ENCODE data around the gene SPECC1. TPM values are rescaled to one million over a fixed set of nuclear protein-coding genes. Genes with fewer than 3 reads are reported as not detected.

SPECC1 gene
- total RNA-seq, 1 donor from 2014 or later: 83.0 TPM

DNA sequence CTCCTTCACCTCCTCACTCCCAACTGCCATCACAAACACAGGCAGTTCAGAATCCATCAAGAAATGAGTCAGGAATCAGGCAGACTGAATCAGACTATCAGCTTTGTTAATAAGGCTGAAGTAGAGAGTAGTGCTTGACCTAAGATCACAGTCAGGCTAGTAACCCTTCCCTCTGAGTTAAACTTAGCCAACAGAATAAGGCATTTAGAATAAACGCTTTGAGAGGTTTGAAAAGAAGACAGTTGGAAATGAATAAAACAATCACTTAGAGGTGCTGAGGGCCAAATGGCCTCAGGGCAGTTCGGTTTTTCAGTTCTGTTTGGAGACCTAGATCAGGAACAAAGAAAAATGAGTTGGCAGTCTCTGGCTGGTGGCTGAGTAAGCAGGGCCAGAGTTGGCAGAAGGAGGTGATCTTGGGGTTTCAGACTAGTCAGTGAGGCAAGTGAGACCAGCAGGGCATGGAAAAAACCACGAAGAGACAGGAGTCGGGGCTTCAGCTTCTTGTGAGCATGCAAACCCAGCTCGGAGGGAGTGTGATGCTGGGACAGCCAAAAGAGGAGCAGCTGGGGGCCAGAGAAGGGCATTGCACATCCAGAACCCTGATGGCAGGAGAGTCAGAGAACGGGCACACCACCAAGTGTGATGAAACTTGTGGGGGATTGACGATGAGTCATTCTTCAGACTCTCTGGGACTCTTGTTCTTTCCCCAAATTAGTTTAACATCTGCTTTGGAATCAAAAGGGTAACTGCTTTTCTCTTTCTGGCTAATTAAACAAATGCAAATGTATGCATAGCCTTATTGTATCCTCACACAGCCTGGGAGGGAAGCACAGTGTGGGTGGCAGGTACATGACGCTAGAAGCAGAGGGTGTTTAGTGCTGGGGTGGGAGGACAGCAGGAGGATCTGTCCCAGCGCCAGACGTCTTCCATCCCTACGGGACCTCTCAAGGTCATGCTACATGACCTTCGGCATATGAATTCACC lies 54.8 kb downstream of the SPECC1 start:
- peak; percentile 87 for DNase-seq (ENCODE audit: low read depth)
- Histone ChIP-seq H3K27ac (ENCODE audit: low read depth, low read length) (peak overlapping the region; percentile 60), H3K4me3 (ENCODE audit: insufficient read depth, low read depth, low read length) (no peak overlapping the region), H3K9me3 (ENCODE audit: insufficient read depth, low read depth, low read length) (no peaks in the 10 kb centered on the region), H3K36me3 (ENCODE audit: insufficient read depth, low read length) (no peaks in the 10 kb centered on the region), H4K20me1 (ENCODE audit: insufficient read depth, low read length) (no peaks in the 10 kb centered on the region), H3K9ac (ENCODE audit: low read length) (peak overlapping the region; percentile 25), H3K79me2 (ENCODE audit: insufficient read depth, low read length) (no peaks in the 10 kb centered on the region), H3K4me2 (ENCODE audit: low read length) (peak overlapping the region; percentile 67), H2AFZ (ENCODE audit: low read depth, low read length) (peak overlapping the region; percentile 33), H3K4me1 (ENCODE audit: insufficient read depth, low read length) (peaks cover 27% of the 10 kb centered on the region), H3K27me3 (ENCODE audit: insufficient read depth, low read length) (no peaks in the 10 kb centered on the region)
- H3K27ac Mint-ChIP-seq (ENCODE audit: unreplicated experiment): peak overlapping the region; percentile 5
- peak overlapping the region; percentile 6 for H3K4me3 Mint-ChIP-seq (ENCODE audit: unreplicated experiment)
- TF ChIP-seq CTCF (IDR thresholded peaks at IDR 0.05; ENCODE audit: insufficient read depth, low read depth, low read length) (no peak), EZH2 (IDR thresholded peaks at IDR 0.05; ENCODE audit: insufficient read depth, low read length) (no peak)
- FAIRE-seq: peak; percentile 73
- H3K9me3 Mint-ChIP-seq (ENCODE audit: unreplicated experiment): no peaks in the 10 kb centered on the region
- H3K27me3 Mint-ChIP-seq (ENCODE audit: low read depth, unreplicated experiment): no peaks in the 10 kb centered on the region
- H3K36me3 Mint-ChIP-seq (ENCODE audit: low read depth, unreplicated experiment): peaks cover 2% of the 10 kb centered on the region
- peaks cover 15% of the 10 kb centered on the region for H3K4me1 Mint-ChIP-seq (ENCODE audit: low read depth, unreplicated experiment)

DNA sequence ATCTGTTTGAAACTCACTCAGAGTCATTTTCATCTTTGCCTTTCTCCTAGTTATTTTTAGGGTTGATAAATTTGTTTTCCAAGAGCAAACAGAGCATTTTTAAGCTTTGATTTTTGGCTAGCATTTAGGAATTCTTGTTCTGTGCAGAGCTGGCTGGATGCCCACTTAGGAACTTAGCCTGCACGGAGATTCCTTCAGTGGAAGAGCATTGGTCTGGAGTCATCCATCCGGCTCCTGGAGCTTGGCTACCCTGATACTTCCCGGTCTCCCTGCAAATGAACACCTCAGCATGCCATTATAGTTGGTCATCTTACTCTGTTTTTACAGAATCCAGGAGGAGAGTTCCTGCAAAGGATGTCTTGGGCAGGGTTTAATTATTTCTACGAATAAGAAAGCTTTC lies 57.1 kb downstream of the SPECC1 start:
- peak; percentile 5 for FAIRE-seq
- no peak for TF ChIP-seq CTCF (IDR thresholded peaks at IDR 0.05; ENCODE audit: insufficient read depth, low read depth, low read length)
- no peak for TF ChIP-seq EZH2 (IDR thresholded peaks at IDR 0.05; ENCODE audit: insufficient read depth, low read length)

GRCh38 chr17:20067711-20068110 lies 58.6 kb downstream of the SPECC1 start:
- H3K4me3 Mint-ChIP-seq (ENCODE audit: unreplicated experiment): no peak overlapping the region
- no peak for TF ChIP-seq CTCF (IDR thresholded peaks at IDR 0.05; ENCODE audit: insufficient read depth, low read depth, low read length)
- TF ChIP-seq EZH2 (IDR thresholded peaks at IDR 0.05; ENCODE audit: insufficient read depth, low read length): no peak
- no peak overlapping the region for H2AFZ ChIP-seq (ENCODE audit: low read depth, low read length)
- DNase-seq (ENCODE audit: low read depth) (no peak), FAIRE-seq (no peak)
- no peak overlapping the region for H3K4me3 ChIP-seq (ENCODE audit: insufficient read depth, low read depth, low read length)
- no peaks in the 10 kb centered on the region for H3K27me3 ChIP-seq (ENCODE audit: insufficient read depth, low read length)
- no peak overlapping the region for H3K9ac ChIP-seq (ENCODE audit: low read length)
- H3K36me3 ChIP-seq (ENCODE audit: insufficient read depth, low read length): no peaks in the 10 kb centered on the region
- H3K79me2 ChIP-seq (ENCODE audit: insufficient read depth, low read length): no peaks in the 10 kb centered on the region
- peaks cover 31% of the 10 kb centered on the region for H3K4me1 ChIP-seq (ENCODE audit: insufficient read depth, low read length)
- H3K9me3 Mint-ChIP-seq (ENCODE audit: unreplicated experiment): no peaks in the 10 kb centered on the region
- H4K20me1 ChIP-seq (ENCODE audit: insufficient read depth, low read length): no peaks in the 10 kb centered on the region
- no peak overlapping the region for H3K27ac ChIP-seq (ENCODE audit: low read depth, low read length)
- no peak overlapping the region for H3K4me2 ChIP-seq (ENCODE audit: low read length)
- H3K27me3 Mint-ChIP-seq (ENCODE audit: low read depth, unreplicated experiment): no peaks in the 10 kb centered on the region
- H3K9me3 ChIP-seq (ENCODE audit: insufficient read depth, low read depth, low read length): no peaks in the 10 kb centered on the region
- H3K4me1 Mint-ChIP-seq (ENCODE audit: low read depth, unreplicated experiment): peaks cover 15% of the 10 kb centered on the region
- peaks cover 2% of the 10 kb centered on the region for H3K36me3 Mint-ChIP-seq (ENCODE audit: low read depth, unreplicated experiment)
- H3K27ac Mint-ChIP-seq (ENCODE audit: unreplicated experiment): no peak overlapping the region

More for the DNA sequence above, 57.1 kb downstream of the SPECC1 start:
- no peaks in the 10 kb centered on the region for H3K27me3 Mint-ChIP-seq (ENCODE audit: low read depth, unreplicated experiment)
- H3K4me1 Mint-ChIP-seq (ENCODE audit: low read depth, unreplicated experiment): peaks cover 15% of the 10 kb centered on the region
- Histone ChIP-seq H3K36me3 (ENCODE audit: insufficient read depth, low read length) (no peaks in the 10 kb centered on the region), H3K27ac (ENCODE audit: low read depth, low read length) (no peak overlapping the region), H3K27me3 (ENCODE audit: insufficient read depth, low read length) (no peaks in the 10 kb centered on the region), H3K9me3 (ENCODE audit: insufficient read depth, low read depth, low read length) (no peaks in the 10 kb centered on the region), H3K4me1 (ENCODE audit: insufficient read depth, low read length) (peaks cover 27% of the 10 kb centered on the region), H3K9ac (ENCODE audit: low read length) (no peak overlapping the region), H3K79me2 (ENCODE audit: insufficient read depth, low read length) (no peaks in the 10 kb centered on the region), H3K4me2 (ENCODE audit: low read length) (peak overlapping the region; percentile 39), H2AFZ (ENCODE audit: low read depth, low read length) (no peak overlapping the region), H3K4me3 (ENCODE audit: insufficient read depth, low read depth, low read length) (no peak overlapping the region), H4K20me1 (ENCODE audit: insufficient read depth, low read length) (no peaks in the 10 kb centered on the region)
- peak; percentile 93 for DNase-seq (ENCODE audit: low read depth)
- no peaks in the 10 kb centered on the region for H3K9me3 Mint-ChIP-seq (ENCODE audit: unreplicated experiment)
- peaks cover 2% of the 10 kb centered on the region for H3K36me3 Mint-ChIP-seq (ENCODE audit: low read depth, unreplicated experiment)
- no peak overlapping the region for H3K27ac Mint-ChIP-seq (ENCODE audit: unreplicated experiment)
- no peak overlapping the region for H3K4me3 Mint-ChIP-seq (ENCODE audit: unreplicated experiment)

Data from astrocyte (in vitro differentiated cells and primary cell).